Neutrophil (primary cell): ENCODE results near the gene HNF1A.

Source experiments
- H3K27ac ChIP-seq: fragments of 200-600 bp; sonication (generic); 2 replicates; pipeline ENCODE4 v1.5.1; 2016; ENCODE audit warnings: mild to moderate bottlenecking, moderate library complexity
- H3K27me3 ChIP-seq: fragments of 200-600 bp; sonication (generic); 2 replicates; pipeline ENCODE4 v1.6.0; 2016; ENCODE audit warnings: mild to moderate bottlenecking
- H3K36me3 ChIP-seq: fragments of 200-600 bp; sonication (generic); 2 replicates; pipeline ENCODE4 v1.5.1; 2017
- H3K4me1 ChIP-seq, 2 experiments: fragments of 200-600 bp in 1 of 2; sonication (generic) in 1 of 2; 1 replicate in 1 of 2; 2 replicates in 1 of 2; pipeline versions ENCODE4 v1.5.1 to v1.6.1; 2013 to 2016; ENCODE audit warnings: low read depth in 1 of 2, low read length in 1 of 2, mild to moderate bottlenecking in 1 of 2, moderate library complexity in 1 of 2; ENCODE audit not compliant: control insufficient read depth in 1 of 2, insufficient read depth in 1 of 2
- H3K4me3 ChIP-seq, 2 experiments: fragments of 200-600 bp in 1 of 2; sonication (generic) in 1 of 2; 1 replicate in 1 of 2; 2 replicates in 1 of 2; pipeline ENCODE4 v1.5.1; 2013 to 2016; ENCODE audit warnings: low read depth in 1 of 2, low read length in 1 of 2, mild to moderate bottlenecking in 1 of 2, moderate library complexity in 1 of 2
- H3K9me3 ChIP-seq: fragments of 200-600 bp; sonication (generic); 2 replicates; pipeline ENCODE4 v1.5.1; 2016
- TF ChIP-seq, protein P1 (sequence below): fragments of 200-600 bp; sonication (generic); IDR thresholded peaks from 2 replicates; pipeline ENCODE4 v1.5.1; 2016; ENCODE audit warnings: antibody characterized with exemption

The HNF1A gene

DNA sequence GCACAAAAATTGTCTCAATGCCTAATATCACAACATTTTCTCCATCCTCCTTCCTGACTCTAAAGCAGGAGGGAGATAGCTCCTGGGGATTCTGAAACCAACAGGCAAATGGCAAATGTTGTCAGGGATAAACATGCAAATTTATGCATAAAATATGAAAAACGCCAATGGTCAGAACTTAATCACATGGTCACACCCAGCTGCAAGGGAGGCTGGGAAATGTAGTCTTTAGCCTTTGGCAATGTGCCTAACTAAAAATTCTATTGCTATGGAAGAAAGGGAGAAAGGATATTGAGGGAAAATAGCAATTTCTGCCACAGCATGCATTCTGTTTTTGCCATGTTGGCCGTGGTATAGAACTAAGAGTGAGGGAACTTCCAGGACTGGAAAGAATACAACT lies 72.4 kb downstream of the HNF1A start:
- H3K9me3 ChIP-seq = no peaks in the 10 kb centered on the region
- no peak overlapping the region for H3K4me3 ChIP-seq
- H3K36me3 ChIP-seq = no peaks in the 10 kb centered on the region
- H3K4me1 ChIP-seq = no peaks in the 10 kb centered on the region
- no peak overlapping the region for H3K27ac ChIP-seq
- TF ChIP-seq, protein P1, sequence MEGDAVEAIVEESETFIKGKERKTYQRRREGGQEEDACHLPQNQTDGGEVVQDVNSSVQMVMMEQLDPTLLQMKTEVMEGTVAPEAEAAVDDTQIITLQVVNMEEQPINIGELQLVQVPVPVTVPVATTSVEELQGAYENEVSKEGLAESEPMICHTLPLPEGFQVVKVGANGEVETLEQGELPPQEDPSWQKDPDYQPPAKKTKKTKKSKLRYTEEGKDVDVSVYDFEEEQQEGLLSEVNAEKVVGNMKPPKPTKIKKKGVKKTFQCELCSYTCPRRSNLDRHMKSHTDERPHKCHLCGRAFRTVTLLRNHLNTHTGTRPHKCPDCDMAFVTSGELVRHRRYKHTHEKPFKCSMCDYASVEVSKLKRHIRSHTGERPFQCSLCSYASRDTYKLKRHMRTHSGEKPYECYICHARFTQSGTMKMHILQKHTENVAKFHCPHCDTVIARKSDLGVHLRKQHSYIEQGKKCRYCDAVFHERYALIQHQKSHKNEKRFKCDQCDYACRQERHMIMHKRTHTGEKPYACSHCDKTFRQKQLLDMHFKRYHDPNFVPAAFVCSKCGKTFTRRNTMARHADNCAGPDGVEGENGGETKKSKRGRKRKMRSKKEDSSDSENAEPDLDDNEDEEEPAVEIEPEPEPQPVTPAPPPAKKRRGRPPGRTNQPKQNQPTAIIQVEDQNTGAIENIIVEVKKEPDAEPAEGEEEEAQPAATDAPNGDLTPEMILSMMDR = no peak
- no peaks in the 10 kb centered on the region for H3K27me3 ChIP-seq
